22Rv1 (cell line): ENCODE data around the gene SGO2.

Source experiments
- ZFX ChIP-seq: fragments of 450-650 bp; IDR thresholded peaks from 2 replicates; pipeline ENCODE4 v1.6.1; 2017; ENCODE audit warnings: antibody characterized with exemption, borderline replicate concordance
- TF ChIP-seq, protein P1 (sequence below): fragments of 450-650 bp; IDR thresholded peaks from 2 replicates; pipeline ENCODE4 v1.5.1; 2017; ENCODE audit warnings: mild to moderate bottlenecking

DNA sequence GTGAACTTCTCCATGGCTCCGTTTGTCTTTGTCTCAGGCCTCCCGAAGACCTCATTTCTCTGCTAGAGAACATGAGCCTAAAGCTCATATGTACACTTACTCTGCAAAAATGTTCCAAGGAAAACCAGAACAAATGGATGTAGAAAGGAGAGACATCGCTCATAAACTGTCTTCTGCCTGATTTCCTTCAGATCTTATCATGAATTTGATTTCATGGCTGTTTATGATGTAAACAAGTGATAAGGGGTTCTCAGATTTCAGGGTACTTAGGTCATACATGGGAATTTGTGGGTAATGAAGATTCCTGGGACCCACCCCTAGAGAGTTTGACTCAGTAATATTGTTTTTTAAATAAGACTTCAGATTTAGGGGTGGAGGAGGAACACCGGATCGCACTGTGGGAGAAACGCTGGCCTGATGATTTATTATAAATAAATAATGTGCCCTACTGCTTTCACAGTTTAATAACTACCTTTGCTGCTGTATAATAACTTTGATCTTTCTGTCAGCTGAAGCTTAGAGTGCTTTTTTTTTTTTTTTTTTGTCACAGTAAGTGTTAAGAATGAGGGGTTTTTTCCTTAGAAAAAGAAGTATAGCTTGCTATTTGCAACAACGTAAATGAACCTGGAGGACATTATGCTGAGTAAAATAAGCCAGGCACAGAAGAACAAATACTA lies 74.7 kb downstream of the SGO2 start:
- TF ChIP-seq, protein P1, sequence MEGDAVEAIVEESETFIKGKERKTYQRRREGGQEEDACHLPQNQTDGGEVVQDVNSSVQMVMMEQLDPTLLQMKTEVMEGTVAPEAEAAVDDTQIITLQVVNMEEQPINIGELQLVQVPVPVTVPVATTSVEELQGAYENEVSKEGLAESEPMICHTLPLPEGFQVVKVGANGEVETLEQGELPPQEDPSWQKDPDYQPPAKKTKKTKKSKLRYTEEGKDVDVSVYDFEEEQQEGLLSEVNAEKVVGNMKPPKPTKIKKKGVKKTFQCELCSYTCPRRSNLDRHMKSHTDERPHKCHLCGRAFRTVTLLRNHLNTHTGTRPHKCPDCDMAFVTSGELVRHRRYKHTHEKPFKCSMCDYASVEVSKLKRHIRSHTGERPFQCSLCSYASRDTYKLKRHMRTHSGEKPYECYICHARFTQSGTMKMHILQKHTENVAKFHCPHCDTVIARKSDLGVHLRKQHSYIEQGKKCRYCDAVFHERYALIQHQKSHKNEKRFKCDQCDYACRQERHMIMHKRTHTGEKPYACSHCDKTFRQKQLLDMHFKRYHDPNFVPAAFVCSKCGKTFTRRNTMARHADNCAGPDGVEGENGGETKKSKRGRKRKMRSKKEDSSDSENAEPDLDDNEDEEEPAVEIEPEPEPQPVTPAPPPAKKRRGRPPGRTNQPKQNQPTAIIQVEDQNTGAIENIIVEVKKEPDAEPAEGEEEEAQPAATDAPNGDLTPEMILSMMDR, result no peak
- TF ChIP-seq ZFX, result no peak
